Measurements from ENCODE around the gene AQP2.

The AQP2 gene

GRCh38 chr12:50003595-50003994 lies 53.1 kb downstream of the AQP2 start:
- no peak for DNase-seq
- intact Hi-C loops (cut with DNase I) = no loop called here

- intact Hi-C loops (cut with DNase I) = no loop called here
Observed at GRCh38 chr12:50004696-50005095, 54.2 kb downstream of the AQP2 start.

GRCh38 chr12:50005175-50005574 lies 54.6 kb downstream of the AQP2 start:
- DNase-seq = peak in 4 of 42 donors; percentile 14 to 50 (median 36)
- intact Hi-C loops (cut with DNase I) = no loop called here

More at GRCh38 chr12:50004696-50005095, 54.2 kb downstream of the AQP2 start:
- no peak for DNase-seq

GRCh38 chr12:50006280-50006679 lies 55.7 kb downstream of the AQP2 start:
- DNase-seq = no peak

GRCh38 chr12:50006754-50007442 lies 56.4 kb downstream of the AQP2 start:
- intact Hi-C loops (cut with DNase I) = no loop called here
- DNase-seq = no peak

More at GRCh38 chr12:50006280-50006679, 55.7 kb downstream of the AQP2 start:
- intact Hi-C loops (cut with DNase I) = no loop called here
